Esophagus muscularis mucosa (tissue), 4 donors: ENCODE data around the gene RPL31. TPM values are rescaled to one million over a fixed set of nuclear protein-coding genes. Genes with fewer than 3 reads are reported as not detected.

Experiments
- DNase-seq: peaks from one replicate; pipeline ENCODE4 v3.0.0-alpha.2; 2017; ENCODE audit errors: extremely low spot score
- H3K27ac ChIP-seq, 4 donors: fragments of 200-600 bp; sonication (generic); replicated peaks in 1 of 4; 1 replicate in 3 of 4; 2 replicates in 1 of 4; pipeline ENCODE4 v1.5.1; 2016 to 2019; ENCODE audit warnings: mild to moderate bottlenecking in 1 of 4
- H3K27me3 ChIP-seq, 4 donors: fragments of 200-600 bp; sonication (generic); one replicate each; pipeline versions ENCODE4 v1.5.1 to v1.6.0; 2016 to 2019
- H3K36me3 ChIP-seq, 4 donors: fragments of 200-600 bp; sonication (generic); one replicate each; pipeline ENCODE4 v1.5.1; 2016 to 2019
- H3K4me1 ChIP-seq, 4 donors: fragments of 200-600 bp; sonication (generic); one replicate each; pipeline ENCODE4 v1.5.1; 2016 to 2019
- H3K4me3 ChIP-seq, 4 donors: fragments of 200-600 bp; sonication (generic); 1 replicate in 2 of 4; 2 replicates in 2 of 4; pipeline ENCODE4 v1.5.1; 2016 to 2019; ENCODE audit warnings: mild to moderate bottlenecking in 4 of 4, moderate library complexity in 1 of 4
- H3K9me3 ChIP-seq, 4 donors: fragments of 200-600 bp; sonication (generic); 1 replicate in 3 of 4; 2 replicates in 1 of 4; pipeline ENCODE4 v1.5.1; 2016 to 2019
- EP300 ChIP-seq: sonication (generic); formaldehyde crosslinking; IDR thresholded peaks from one replicate; pipeline ENCODE4 v1.6.1; 2017; ENCODE audit warnings: antibody characterized with exemption
- POLR2A ChIP-seq: fragments of 450-650 bp; IDR thresholded peaks from one replicate; pipeline ENCODE4 v1.6.1; 2017; ENCODE audit warnings: antibody characterized with exemption, moderate library complexity, mild to moderate bottlenecking, low read depth
- POLR2AphosphoS5 ChIP-seq, 2 donors: sonication (generic); formaldehyde crosslinking; IDR thresholded peaks; one replicate each; pipeline ENCODE4 v1.6.1; 2017; ENCODE audit warnings: antibody characterized with exemption in 2 of 2
- WGBS: methylation state at CpG from one replicate; pipeline ENCODE4 v1.1.5; 2018; 5-methylcytosine and 5-hydroxymethylcytosine counted together
- intact Hi-C: fragments of 100-400 bp; cut with DNase I; formaldehyde crosslinking; loops from one replicate; pipeline ENCODE4 v1.15.1; 2023
- total RNA-seq, 4 donors: library from RNA; depleted of rRNA; stranded (reverse); fragments of >200 nt; gene quantifications; one replicate each; pipeline versions ENCODE4 v1.1.0 to v1.2.1, GENCODE V29; 2016
- TF ChIP-seq, protein P1 (sequence below), 3 experiments: fragments of 200-600 bp in 2 of 3; fragments of 450-650 bp in 1 of 3; sonication (generic) in 2 of 3; IDR thresholded peaks; one replicate each; pipeline ENCODE4 v1.5.1; 2017 to 2019; ENCODE audit warnings: antibody characterized with exemption in 3 of 3, mild to moderate bottlenecking in 2 of 3, moderate library complexity in 1 of 3

Gene RPL31
- total RNA-seq, 4 donors from 2014 or later = 645 to 2,101 (median 1,206) TPM

DNA sequence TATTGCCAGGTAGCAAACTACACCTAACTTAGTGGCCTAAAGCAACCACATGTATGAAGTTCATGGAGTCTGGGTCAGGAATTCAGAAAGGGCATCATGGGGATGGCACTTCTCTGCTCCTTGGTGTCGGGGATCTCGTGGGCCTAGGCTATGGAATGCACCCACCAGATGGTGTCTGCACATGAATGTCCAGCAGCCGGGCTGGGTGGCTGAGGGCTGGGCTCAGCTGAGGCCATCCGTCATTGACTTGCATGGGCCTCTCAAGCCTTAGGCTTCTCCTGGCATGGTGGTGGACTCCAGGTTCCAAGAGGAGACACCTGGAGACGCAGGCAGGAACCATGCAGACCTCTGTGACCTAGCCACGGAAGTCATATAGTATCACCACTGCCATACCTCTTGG, 26.0 kb upstream of the RPL31 start:
- Histone ChIP-seq H3K4me3 (no peak overlapping the region), H3K4me1 (peaks cover 0 to 18% (median 10%) of the 10 kb centered on the region in 4 donors), H3K9me3 (no peaks in the 10 kb centered on the region), H3K36me3 (peaks cover 0 to 87% (median 59%) of the 10 kb centered on the region in 4 donors), H3K27me3 (no peaks in the 10 kb centered on the region), H3K27ac (no peak overlapping the region)
- 94% methylated on average over 3 of the region's 6 CpGs for WGBS
- no peak for DNase-seq
- intact Hi-C loops = no loop called here
- TF ChIP-seq EP300 = no peak
- TF ChIP-seq, protein P1, sequence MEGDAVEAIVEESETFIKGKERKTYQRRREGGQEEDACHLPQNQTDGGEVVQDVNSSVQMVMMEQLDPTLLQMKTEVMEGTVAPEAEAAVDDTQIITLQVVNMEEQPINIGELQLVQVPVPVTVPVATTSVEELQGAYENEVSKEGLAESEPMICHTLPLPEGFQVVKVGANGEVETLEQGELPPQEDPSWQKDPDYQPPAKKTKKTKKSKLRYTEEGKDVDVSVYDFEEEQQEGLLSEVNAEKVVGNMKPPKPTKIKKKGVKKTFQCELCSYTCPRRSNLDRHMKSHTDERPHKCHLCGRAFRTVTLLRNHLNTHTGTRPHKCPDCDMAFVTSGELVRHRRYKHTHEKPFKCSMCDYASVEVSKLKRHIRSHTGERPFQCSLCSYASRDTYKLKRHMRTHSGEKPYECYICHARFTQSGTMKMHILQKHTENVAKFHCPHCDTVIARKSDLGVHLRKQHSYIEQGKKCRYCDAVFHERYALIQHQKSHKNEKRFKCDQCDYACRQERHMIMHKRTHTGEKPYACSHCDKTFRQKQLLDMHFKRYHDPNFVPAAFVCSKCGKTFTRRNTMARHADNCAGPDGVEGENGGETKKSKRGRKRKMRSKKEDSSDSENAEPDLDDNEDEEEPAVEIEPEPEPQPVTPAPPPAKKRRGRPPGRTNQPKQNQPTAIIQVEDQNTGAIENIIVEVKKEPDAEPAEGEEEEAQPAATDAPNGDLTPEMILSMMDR (IDR thresholded peaks at IDR 0.05) = no peak
- no peak for TF ChIP-seq POLR2AphosphoS5 (IDR thresholded peaks at IDR 0.05)
- TF ChIP-seq POLR2A = no peak

DNA sequence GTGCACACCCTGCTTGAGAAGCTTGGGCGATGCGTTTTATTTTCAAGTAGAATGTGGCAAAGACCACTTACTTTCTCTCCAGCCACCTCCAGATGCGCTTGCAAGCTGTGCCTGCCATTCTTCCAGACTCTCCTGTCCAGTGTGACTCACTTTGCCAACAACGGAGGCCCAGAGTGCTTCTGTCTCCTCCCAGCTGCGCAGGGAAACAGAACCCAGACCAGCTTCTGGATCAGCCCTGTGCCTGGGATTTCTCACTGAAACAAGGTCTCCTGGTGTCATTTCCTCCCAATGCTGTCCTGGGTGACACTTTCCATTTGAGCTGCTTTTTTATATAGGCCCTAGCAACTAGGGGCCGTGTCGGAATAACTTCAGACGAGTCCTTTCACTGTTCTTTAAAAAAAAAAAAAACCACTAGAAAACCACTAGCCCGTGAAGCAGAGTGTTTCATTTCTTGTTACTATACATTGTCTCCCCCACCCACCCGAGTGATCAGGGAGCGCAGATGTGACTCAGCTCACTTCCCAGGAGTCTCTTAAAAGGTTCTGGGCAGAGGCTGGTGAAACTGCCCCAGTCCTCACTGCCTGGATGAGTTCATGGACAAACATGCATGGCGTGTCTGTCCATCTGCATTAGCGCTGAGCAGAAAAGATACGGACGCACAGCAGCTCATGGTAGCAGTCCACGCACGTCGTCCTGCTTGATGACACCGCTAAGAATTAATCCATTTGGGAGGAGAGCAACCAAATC, 25.3 kb upstream of the RPL31 start:
- peaks cover 0 to 18% (median 10%) of the 10 kb centered on the region in 4 donors for H3K4me1 ChIP-seq
- intact Hi-C loops = no loop called here
- no peak overlapping the region for H3K4me3 ChIP-seq
- H3K27ac ChIP-seq = peak overlapping the region in 2 of 4 donors; percentile 78 to 83
- no peaks in the 10 kb centered on the region for H3K27me3 ChIP-seq
- 87% methylated on average over 18 of the region's 19 CpGs for WGBS
- TF ChIP-seq, protein P1 (IDR thresholded peaks at IDR 0.05) = no peak
- TF ChIP-seq POLR2AphosphoS5 (IDR thresholded peaks at IDR 0.05) (no peak), EP300 (no peak), POLR2A (no peak)
- peaks cover 0 to 88% (median 55%) of the 10 kb centered on the region in 4 donors for H3K36me3 ChIP-seq
- H3K9me3 ChIP-seq = no peaks in the 10 kb centered on the region
- DNase-seq = no peak

DNA sequence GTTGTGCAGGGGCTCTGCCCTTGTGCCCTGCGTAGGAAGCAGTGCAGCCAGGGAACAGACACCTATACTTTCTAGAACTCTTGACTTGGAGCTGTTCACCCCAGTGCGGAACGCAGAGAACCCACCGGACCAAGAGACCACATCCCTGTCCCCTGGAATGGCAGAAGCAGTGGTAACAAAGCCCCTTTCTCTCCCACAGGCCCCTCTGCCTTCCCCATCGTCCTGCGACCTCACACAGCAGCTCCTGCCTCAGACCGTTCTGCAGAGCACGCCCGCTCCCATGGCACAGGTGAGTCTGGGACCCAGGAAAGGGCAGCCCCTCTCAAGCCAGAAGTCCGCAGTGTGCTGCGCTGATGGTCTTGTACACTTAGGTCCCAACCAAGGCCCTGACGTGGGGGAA, 24.6 kb upstream of the RPL31 start:
- intact Hi-C loops = no loop called here
- H3K4me3 ChIP-seq = no peak overlapping the region
- H3K4me1 ChIP-seq = peaks cover 0 to 18% (median 10%) of the 10 kb centered on the region in 4 donors
- peaks cover 5 to 88% (median 55%) of the 10 kb centered on the region in 4 donors for H3K36me3 ChIP-seq
- WGBS = 91% methylated on average over 12 of the region's 12 CpGs
- TF ChIP-seq, protein P1 (IDR thresholded peaks at IDR 0.05) = no peak
- TF ChIP-seq EP300 (no peak), POLR2A (no peak), POLR2AphosphoS5 (IDR thresholded peaks at IDR 0.05) (no peak)
- no peaks in the 10 kb centered on the region for H3K27me3 ChIP-seq
- peak overlapping the region; percentile 77 to 83 (median 80) for H3K27ac ChIP-seq
- no peak for DNase-seq
- H3K9me3 ChIP-seq = no peaks in the 10 kb centered on the region

DNA sequence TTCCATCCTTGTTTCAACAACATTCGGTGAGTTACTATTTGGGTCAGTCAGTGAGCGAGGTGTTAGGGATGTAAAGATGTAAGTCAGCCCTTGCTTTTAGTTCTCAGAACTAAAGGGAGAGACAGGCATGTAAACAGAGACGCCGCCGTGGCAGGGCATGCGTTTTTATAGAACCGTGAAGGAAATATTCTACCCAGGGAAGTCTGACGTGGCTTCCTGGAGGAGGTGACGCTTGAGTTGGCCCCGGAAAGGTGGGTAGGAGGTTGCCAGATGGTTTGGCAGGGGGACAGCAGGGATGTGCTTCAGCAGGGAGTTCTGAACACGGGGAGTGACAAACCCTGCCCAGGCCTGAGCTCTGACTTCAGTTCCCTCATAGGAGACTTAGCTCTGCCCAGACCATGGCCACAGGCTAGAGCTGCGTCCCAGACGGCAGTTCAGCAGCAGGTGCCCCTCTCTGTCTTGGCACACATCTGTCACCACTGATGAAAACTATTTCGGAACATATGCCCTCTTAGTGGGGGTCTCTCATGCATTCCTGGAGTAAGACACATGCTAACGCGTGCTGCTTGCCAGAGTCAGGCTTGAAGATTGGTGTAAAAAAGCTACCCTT, 23.4 kb upstream of the RPL31 start:
- peak overlapping the region; percentile 77 to 83 (median 80) for H3K27ac ChIP-seq

More for the DNA sequence above, 23.4 kb upstream of the RPL31 start:
- H3K9me3 ChIP-seq = no peaks in the 10 kb centered on the region
- 41% methylated on average over 16 of the region's 16 CpGs for WGBS
- H3K4me1 ChIP-seq = peaks cover 0 to 24% (median 10%) of the 10 kb centered on the region in 4 donors
- intact Hi-C loops = no loop called here
- peak overlapping the region; percentile 2 to 28 (median 8) for H3K4me3 ChIP-seq
- peaks cover 7 to 88% (median 59%) of the 10 kb centered on the region in 4 donors for H3K36me3 ChIP-seq
- H3K27me3 ChIP-seq = no peaks in the 10 kb centered on the region
- DNase-seq = peak; percentile 93
- TF ChIP-seq EP300 (peak; percentile 66), POLR2A (no peak), POLR2AphosphoS5 (IDR thresholded peaks at IDR 0.05) (peak; percentile 62)
- TF ChIP-seq, protein P1 (IDR thresholded peaks at IDR 0.05) = no peak
